ENCODE measurements around the gene DPH1. TPM values are rescaled to one million over a fixed set of nuclear protein-coding genes. Genes with fewer than 3 reads are reported as not detected.
A peak's percentile ranks its signal among the peaks of the same experiment; 100 is the strongest.

The DPH1 gene
- total and polyA plus RNA-seq, 9 donors, result 27.5 to 77.7 (median 46.0) TPM

DNA sequence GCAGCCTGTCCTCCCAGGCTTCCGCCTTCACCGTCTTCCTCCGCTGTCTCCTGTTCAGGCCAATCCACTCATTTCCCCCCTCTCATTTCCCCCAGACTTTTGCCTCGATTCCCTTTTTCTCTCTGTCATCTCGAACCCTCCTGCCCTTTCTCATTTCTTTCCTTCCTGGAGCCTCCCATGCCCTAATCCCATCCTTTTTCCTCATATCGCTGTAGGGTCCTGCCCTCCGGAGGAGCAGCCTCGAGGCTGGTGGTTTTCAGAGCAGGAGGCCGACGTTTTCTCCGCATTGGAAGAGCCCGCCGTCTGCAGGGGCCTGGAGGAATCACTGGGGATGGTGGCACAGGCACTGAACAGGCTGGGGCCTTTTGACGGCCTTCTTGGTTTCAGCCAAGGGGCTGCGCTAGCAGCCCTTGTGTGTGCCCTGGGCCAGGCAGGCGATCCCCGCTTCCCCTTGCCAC lies 12.5 kb downstream of the DPH1 start:
- Histone ChIP-seq H3K4me3 (peak overlapping the region; percentile 82), H3K27me3 (no peaks in the 10 kb centered on the region), H3K36me3 (no peaks in the 10 kb centered on the region), H3K9me3 (no peaks in the 10 kb centered on the region), H3K4me1 (ENCODE audit: insufficient read depth) (peaks cover 6% of the 10 kb centered on the region), H3K27ac (peak overlapping the region; percentile 77 to 82)
- peak in 3 of 5 donors; percentile 38 to 52 (median 46) for DNase-seq
- WGBS, 3 donors, result 13 to 17% (median 13%) methylated on average over 17 of the region's 17 CpGs
- intact Hi-C loops (cut with DNase I), result no loop called here
- TF ChIP-seq POLR2A (IDR thresholded peaks at IDR 0.05) (no peak), EP300 (IDR thresholded peaks at IDR 0.05) (no peak)
- TF ChIP-seq, protein P1, sequence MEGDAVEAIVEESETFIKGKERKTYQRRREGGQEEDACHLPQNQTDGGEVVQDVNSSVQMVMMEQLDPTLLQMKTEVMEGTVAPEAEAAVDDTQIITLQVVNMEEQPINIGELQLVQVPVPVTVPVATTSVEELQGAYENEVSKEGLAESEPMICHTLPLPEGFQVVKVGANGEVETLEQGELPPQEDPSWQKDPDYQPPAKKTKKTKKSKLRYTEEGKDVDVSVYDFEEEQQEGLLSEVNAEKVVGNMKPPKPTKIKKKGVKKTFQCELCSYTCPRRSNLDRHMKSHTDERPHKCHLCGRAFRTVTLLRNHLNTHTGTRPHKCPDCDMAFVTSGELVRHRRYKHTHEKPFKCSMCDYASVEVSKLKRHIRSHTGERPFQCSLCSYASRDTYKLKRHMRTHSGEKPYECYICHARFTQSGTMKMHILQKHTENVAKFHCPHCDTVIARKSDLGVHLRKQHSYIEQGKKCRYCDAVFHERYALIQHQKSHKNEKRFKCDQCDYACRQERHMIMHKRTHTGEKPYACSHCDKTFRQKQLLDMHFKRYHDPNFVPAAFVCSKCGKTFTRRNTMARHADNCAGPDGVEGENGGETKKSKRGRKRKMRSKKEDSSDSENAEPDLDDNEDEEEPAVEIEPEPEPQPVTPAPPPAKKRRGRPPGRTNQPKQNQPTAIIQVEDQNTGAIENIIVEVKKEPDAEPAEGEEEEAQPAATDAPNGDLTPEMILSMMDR (IDR thresholded peaks at IDR 0.05), result no peak

DNA sequence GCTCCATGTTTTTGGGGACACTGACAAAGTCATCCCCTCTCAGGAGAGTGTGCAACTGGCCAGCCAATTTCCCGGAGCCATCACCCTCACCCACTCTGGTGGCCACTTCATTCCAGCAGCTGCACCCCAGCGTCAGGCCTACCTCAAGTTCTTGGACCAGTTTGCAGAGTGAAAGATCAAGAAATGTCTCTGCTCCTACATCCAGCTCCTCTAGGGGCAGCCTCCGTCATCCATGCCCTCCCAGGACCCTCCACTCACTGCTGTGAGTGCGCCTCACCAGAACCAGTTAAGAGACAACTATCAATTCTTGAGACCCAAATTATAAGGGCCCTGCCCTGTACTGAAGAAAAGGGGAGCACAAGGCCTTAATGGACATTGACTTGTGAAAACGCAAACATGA lies 13.0 kb downstream of the DPH1 start:
- no peaks in the 10 kb centered on the region for H3K9me3 ChIP-seq
- H3K4me3 ChIP-seq, result no peak overlapping the region
- no peaks in the 10 kb centered on the region for H3K27me3 ChIP-seq
- peak in 1 of 5 donors; percentile 33 for DNase-seq
- H3K4me1 ChIP-seq (ENCODE audit: insufficient read depth), result peaks cover 6% of the 10 kb centered on the region
- TF ChIP-seq, protein P1 (IDR thresholded peaks at IDR 0.05), result no peak
- TF ChIP-seq POLR2A (IDR thresholded peaks at IDR 0.05), result no peak
- TF ChIP-seq EP300 (IDR thresholded peaks at IDR 0.05), result no peak
- WGBS, 3 donors, result 70 to 80% (median 70%) methylated on average over 5 of the region's 5 CpGs
- no peaks in the 10 kb centered on the region for H3K36me3 ChIP-seq
- H3K27ac ChIP-seq, result peak overlapping the region in 1 of 2 donors; percentile 77
- intact Hi-C loops (cut with DNase I), result no loop called here

DNA sequence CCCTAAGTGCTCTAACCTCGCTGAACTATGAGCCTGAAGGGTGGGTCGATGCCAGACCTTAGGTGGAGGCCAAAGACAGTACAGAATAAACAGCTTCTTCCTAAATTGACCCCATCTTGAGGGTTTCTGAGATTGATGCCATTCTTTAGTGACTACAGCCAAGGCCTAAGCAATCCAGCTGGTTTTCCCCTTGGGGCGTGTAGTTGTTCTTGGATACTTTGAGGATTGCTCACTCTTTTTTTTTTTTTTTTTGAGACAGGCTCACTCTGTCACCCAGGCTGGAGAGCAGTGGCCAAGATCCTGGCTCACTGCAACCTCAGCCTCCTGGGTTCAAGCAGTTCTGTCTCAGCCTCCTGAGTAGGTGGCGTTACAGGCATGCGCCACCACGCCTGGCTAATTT lies 13.8 kb downstream of the DPH1 start:
- WGBS, 3 donors, result 75 to 83% (median 77%) methylated on average over 6 of the region's 6 CpGs

DNA sequence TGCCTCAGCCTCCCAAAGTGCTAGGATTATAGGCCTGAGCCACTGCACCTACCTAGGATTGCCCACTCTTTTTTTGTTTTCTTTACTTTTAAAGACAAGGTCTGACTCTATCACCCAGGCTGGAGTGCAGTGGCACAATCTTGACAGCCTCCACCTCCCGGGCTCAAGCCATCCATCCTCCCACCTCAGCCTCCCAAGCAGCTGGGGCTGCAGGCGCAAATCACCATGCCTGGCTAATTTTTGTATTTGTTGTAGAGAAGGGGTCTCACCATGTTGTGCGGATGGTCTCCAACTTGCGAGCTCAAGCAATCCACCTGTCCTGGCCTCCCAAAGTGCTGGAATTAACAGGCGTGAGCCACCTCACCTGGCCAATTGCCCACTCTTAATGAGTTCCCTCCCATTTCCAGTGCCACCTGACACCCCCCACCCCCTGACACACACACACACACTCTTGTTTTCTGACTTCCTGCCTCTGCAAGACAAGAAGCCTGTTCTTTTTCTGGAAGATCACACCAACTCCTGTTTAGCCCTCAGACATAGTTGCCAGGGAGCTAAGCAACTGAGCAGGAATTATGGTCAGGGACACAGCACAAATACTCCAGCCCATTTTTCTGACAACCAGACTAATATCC lies 14.4 kb downstream of the DPH1 start:
- H3K4me1 ChIP-seq (ENCODE audit: insufficient read depth), result peaks cover 12% of the 10 kb centered on the region
- WGBS, 3 donors, result 88 to 92% (median 91%) methylated on average over 5 of the region's 5 CpGs
- TF ChIP-seq EP300 (IDR thresholded peaks at IDR 0.05) (no peak), POLR2A (IDR thresholded peaks at IDR 0.05) (no peak)
- TF ChIP-seq, protein P1 (IDR thresholded peaks at IDR 0.05), result no peak
- H3K36me3 ChIP-seq, result no peaks in the 10 kb centered on the region
- H3K9me3 ChIP-seq, result no peaks in the 10 kb centered on the region
- no peak overlapping the region for H3K4me3 ChIP-seq
- H3K27ac ChIP-seq, result no peak overlapping the region
- DNase-seq, result peak in 1 of 5 donors; percentile 32
- intact Hi-C loops (cut with DNase I), result no loop called here
- no peaks in the 10 kb centered on the region for H3K27me3 ChIP-seq

More for the DNA sequence above, 13.8 kb downstream of the DPH1 start:
- intact Hi-C loops (cut with DNase I), result no loop called here
- H3K4me3 ChIP-seq, result no peak overlapping the region
- no peaks in the 10 kb centered on the region for H3K9me3 ChIP-seq
- TF ChIP-seq POLR2A (IDR thresholded peaks at IDR 0.05) (no peak), EP300 (IDR thresholded peaks at IDR 0.05) (no peak)
- TF ChIP-seq, protein P1 (IDR thresholded peaks at IDR 0.05), result no peak
- H3K27me3 ChIP-seq, result no peaks in the 10 kb centered on the region
- no peaks in the 10 kb centered on the region for H3K36me3 ChIP-seq
- peaks cover 7% of the 10 kb centered on the region for H3K4me1 ChIP-seq (ENCODE audit: insufficient read depth)
- no peak overlapping the region for H3K27ac ChIP-seq
- no peak for DNase-seq

All from ovary (tissue), 9 donors.